ENCODE measurements around the gene GPR137C.
"Not testable (repeated sequence)": the region's sequence is repeated elsewhere in the genome, so short reads cannot be mapped to it uniquely, and the experiment has no call there.

Gene GPR137C

DNA sequence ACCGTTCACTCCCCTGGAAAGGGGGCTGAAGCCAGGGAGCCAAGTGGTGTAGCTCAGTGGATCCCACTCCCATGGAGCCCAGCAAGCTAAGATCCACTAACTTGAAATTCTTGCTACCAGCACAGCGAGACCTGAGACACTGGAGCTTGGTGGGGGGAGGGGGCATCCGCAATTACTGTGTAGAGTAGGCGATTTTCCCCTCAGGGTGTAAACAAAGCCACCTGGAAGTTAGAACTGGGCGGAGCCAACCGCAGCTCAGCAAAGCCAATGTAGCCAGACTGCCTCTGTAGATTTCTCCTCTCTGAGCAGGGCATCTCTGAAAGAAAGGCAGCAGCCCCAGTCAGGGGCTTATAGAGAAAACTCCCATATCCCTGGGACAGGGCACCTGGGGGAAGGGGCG, 15.8 kb downstream of the GPR137C start:
- not testable (repeated sequence) for DNase-seq (ENCODE audit: low spot score)

- no peak for DNase-seq (ENCODE audit: low spot score)
Measured at GRCh38 chr14:52575858-52576257, 23.2 kb downstream of the GPR137C start.

GRCh38 chr14:52583544-52583943, 30.9 kb downstream of the GPR137C start:
- no peak for DNase-seq (ENCODE audit: low spot score)

GRCh38 chr14:52589646-52590045, 37.0 kb downstream of the GPR137C start:
- no peak for DNase-seq (ENCODE audit: low spot score)

- DNase-seq (ENCODE audit: low spot score), result no peak
Measured at GRCh38 chr14:52590318-52590717, 37.7 kb downstream of the GPR137C start.

GRCh38 chr14:52596320-52596719, 43.7 kb downstream of the GPR137C start:
- no peak for DNase-seq (ENCODE audit: low spot score)

DNA sequence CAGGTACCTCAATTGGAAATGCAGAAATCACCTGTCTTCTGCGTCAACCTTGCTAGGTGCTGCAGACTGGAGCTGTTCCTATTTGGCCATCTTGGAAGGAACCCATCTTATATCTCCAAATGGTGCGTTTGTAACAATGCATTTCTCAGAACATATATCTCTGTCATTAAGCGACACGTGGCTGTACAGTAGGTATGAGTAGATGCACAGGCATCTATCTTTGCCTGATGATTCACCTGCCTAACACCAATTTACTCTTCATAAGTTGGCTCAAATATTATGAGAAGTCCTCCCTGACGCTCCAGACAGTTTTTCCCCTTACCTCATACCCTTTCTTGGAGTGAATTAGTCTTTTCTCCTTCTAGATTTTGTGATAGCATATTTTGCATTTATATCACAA, 44.2 kb downstream of the GPR137C start:
- no peak for DNase-seq (ENCODE audit: low spot score)

DNA sequence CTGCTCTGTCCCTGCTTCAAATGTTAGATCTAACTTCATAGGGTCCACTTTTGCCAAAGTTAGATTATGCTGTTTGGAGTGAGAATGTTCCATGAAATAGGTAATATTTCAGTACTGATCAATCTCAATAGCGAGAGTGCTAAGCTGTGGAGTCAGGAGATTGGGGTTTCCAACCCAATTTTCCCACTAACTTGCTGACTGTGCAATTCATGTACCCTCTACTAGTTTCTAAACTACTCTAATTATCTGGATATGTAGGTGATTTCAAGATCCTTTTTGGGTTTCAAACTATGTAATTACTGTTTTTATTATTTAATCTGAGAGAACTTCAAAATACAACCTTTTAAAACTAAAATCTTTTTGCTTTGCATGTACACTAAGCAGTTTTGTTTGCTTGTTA, 45.9 kb downstream of the GPR137C start:
- DNase-seq (ENCODE audit: low spot score), result no peak

DNA sequence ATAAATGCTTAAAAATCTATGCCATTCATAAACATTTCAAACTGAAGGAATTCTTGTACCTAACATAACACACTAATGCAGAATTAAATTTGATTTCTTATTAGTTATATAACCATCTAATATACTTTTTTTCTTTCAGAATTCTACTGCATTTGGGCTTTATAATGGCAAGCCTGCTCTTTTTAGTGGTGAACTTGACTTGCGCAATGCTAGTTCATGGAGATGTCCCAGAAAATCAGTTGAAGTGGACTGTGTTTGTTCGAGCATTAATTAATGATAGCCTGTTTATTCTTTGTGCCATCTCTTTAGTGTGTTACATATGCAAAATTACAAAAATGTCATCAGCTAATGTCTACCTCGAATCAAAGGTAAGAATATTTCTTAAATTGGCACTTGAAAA, 47.3 kb downstream of the GPR137C start:
- DNase-seq (ENCODE audit: low spot score), result no peak

DNA sequence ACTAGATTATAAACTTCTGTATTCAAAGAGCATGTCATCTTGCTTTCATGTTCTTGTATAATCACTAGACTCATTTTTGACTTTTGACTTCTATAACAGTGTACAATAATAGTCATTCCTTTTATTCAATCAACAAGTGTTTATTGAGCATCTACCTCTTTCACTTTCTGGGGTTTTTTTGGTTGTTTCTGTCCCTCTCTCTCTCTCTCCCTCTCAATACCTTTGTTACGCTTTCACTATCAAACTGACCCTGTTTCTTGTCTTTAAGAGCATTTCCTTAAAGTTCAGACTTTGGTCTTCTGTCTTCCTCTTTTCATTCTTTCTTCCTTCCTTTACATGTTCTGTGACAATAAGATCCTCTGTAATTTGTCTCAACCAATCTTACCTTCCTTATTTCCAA, 49.5 kb downstream of the GPR137C start:
- DNase-seq (ENCODE audit: low spot score), result no peak

DNA sequence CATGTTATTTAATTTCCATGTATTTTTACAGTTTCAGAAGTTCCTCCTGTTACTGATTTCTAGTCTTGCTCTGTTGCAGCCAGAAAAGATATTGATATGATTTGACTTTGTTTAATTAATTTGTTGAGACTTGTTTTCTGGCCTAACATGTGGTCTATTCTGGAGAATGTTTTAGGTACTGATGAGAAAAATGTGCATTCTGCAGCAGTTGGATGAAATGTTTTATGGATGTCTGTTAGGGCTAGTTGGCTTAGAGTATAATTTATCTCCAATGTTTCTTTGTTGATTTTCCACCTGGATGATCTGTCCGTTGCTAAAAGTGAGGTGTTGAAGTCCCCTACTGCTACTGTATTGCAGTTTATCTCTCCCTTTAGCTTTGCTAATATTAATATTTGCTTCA, 54.4 kb downstream of the GPR137C start:
- DNase-seq (ENCODE audit: low spot score), result no peak

- DNase-seq (ENCODE audit: low spot score), result no peak
Measured at GRCh38 chr14:52609445-52610044, 56.9 kb downstream of the GPR137C start.

- DNase-seq (ENCODE audit: low spot score), result no peak
Measured at GRCh38 chr14:52610187-52610586, 57.6 kb downstream of the GPR137C start.

- DNase-seq (ENCODE audit: low spot score), result no peak
Measured at GRCh38 chr14:52618602-52619001, 66.0 kb downstream of the GPR137C start.

DNA sequence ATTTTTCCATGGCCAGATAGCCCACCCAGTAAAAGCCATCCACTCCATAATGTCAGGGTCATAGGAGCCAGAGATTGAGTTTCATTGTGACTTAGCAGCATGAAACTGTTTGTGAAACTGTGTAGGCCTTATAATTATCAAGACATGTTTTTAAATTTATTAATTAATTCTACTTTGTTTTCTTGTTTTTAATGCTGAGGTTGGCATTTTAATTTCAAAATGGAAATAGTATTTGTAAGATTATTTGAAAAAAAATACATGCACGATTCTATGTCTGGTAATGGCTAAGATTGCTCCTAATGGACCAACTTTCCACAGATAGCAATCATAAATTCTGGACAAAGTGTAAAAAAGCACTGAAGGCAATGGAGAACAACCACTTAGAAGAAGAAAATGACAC, 67.1 kb downstream of the GPR137C start:
- no peak for DNase-seq (ENCODE audit: low spot score)

DNA sequence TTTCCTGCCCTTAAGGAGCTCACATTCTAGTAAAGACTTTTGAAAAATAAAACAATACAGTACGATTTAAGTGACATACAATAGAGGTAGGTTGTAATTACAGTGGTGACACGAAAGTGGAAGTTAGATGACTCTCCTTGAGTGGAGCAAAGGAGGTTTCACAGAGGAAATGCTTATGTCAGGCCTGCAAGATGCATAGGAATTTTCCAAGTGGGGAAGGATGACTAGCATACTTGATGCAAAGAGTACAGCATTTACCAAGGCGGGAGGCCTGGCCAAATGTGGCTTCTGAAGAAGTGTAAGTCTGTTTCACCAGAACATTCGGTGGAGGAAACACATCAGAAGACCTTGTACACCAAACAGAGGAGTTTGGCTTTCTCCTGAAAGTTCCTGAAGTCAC, 87.5 kb downstream of the GPR137C start:
- DNase-seq (ENCODE audit: low spot score), result peak; percentile 25

DNA sequence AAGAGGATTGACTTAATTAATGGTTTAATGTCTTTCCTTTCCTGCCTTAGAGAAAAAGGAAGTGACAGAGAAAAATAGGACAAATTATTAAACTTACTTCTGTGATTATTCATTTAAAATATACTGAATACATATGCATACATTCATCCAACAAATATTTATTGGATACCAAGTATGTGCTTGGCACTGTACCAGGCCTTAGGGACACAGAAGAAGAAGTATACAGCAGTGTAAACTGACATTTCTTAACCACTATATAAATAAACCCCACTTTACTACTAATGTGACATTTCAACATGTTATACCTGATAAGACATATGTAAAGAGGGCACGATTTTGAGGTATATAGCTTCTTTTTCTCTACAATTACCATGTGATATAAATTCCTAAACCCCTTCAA, 89.1 kb downstream of the GPR137C start:
- no peak for DNase-seq (ENCODE audit: low spot score)

- no peak for DNase-seq (ENCODE audit: low spot score)
Measured at GRCh38 chr14:52649511-52649910, 96.9 kb downstream of the GPR137C start.

- DNase-seq (ENCODE audit: low spot score), result no peak
Measured at GRCh38 chr14:52650774-52651173, 98.1 kb downstream of the GPR137C start.

- DNase-seq (ENCODE audit: low spot score), result no peak
Measured at GRCh38 chr14:52656905-52657304, 104.3 kb downstream of the GPR137C start.

GRCh38 chr14:52660325-52660724, 107.7 kb downstream of the GPR137C start:
- no peak for DNase-seq (ENCODE audit: low spot score)

- DNase-seq (ENCODE audit: low spot score), result no peak
Measured at GRCh38 chr14:52660832-52661231, 108.2 kb downstream of the GPR137C start.

- DNase-seq (ENCODE audit: low spot score), result peak; percentile 22
Measured at GRCh38 chr14:52661314-52661713, 108.7 kb downstream of the GPR137C start.

GRCh38 chr14:52663850-52664249, 111.2 kb downstream of the GPR137C start:
- no peak for DNase-seq (ENCODE audit: low spot score)

- peak; percentile 4 for DNase-seq (ENCODE audit: low spot score)
Measured at GRCh38 chr14:52678591-52678990, 126.0 kb downstream of the GPR137C start.

Measured in activated CD4-positive, alpha-beta T cell treated with anti-CD3 and anti-CD28 coated beads, Interleukin-2, Interleukin-4, amounts not matched to agents 100 ng/mL and 50 ng/mL, durations not matched to agents 16 hours and 8 hours (primary cell).